Limb (tissue), 2 donors: ENCODE measurements around the gene KLHL42.

Experiments
- DNase-seq, 2 donors: peaks; one replicate each; pipeline ENCODE4 v3.0.0-alpha.2; 2016; ENCODE audit errors: extremely low spot score in 2 of 2

Gene KLHL42

GRCh38 chr12:27780612-27781408 lies 777 bp downstream of the KLHL42 start:
- no peak for DNase-seq

GRCh38 chr12:27781680-27782079 lies 1.6 kb downstream of the KLHL42 start:
- DNase-seq: no peak

DNA sequence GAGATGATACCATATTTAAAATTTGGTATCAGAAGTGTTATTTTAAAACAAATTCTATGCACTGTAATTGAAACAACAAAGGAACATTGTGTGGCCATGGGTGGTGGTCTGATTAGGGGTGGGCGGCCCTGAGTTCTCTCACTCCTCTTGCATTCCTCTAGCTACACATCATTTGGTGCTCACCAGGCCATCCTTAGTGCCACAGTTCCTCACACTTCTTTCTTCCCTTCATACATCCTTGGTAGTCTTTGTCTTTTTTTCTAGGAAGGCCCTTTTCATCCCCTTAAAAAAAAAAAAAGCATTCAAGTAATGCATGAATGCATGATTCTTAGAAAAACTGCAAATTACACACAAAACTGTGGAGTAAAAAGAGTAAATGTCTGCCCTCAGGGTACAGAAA lies 2.4 kb downstream of the KLHL42 start:
- DNase-seq: no peak

GRCh38 chr12:27785882-27786570 lies 6.0 kb downstream of the KLHL42 start:
- no peak for DNase-seq

- DNase-seq: no peak
These were observed 7.5 kb downstream of the KLHL42 start for GRCh38 chr12:27787559-27787958.

DNA sequence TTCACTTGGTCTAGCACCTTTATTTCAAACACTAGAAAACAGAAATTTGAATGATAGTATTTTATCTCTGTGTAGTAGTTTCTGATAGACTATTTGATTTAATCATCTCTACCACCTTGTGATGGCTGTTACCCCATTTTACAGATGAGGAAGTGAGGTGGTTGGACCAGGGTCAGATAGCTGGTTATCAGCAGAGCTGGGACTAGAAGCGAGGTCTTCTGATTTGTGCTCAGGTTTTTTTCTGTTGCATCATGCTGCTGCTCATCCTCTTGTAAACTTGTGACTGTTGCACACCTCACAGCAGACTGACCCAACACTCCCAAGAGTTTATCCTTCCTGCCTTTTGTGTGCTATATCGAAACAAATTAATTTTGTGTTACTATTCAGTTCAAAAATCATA lies 10.1 kb downstream of the KLHL42 start:
- no peak for DNase-seq

DNA sequence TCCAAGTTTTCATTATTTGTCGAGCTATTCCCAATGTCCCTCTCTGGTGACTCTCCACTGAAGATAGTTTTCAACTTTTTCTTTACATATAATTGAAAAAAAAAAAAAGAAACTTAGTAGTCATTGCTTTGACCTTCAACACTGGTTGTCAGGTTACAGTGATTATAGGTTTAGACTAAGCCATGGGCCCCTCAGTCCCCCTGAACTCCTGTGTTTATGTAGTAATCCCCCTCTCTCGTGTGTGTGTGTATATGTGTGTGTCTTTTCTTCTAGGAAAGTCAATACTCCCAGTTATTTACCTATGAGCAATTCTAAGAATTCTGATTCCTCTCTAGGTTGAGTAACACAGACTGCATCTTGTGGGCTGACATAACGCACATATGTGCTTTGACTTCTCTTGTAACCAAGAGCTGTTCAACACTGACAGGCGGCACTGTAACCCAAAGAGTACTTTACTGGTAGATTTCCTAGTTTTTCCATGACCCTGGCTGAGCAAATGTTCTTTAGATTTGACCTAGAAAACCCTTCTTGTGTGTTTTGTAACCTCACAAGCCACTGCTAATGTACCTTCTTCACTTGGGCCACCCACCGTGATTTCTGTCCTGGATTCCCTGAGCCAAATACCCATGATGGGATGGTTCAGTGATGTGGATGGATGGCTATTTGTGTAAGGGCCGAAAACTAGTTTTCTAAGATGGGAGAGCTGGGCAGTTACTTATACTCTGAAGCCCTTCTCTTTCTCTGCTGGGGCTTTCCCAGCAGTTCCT lies 15.0 kb downstream of the KLHL42 start:
- DNase-seq: no peak

- no peak for DNase-seq
These were observed 16.1 kb downstream of the KLHL42 start for GRCh38 chr12:27796128-27796527.

DNA sequence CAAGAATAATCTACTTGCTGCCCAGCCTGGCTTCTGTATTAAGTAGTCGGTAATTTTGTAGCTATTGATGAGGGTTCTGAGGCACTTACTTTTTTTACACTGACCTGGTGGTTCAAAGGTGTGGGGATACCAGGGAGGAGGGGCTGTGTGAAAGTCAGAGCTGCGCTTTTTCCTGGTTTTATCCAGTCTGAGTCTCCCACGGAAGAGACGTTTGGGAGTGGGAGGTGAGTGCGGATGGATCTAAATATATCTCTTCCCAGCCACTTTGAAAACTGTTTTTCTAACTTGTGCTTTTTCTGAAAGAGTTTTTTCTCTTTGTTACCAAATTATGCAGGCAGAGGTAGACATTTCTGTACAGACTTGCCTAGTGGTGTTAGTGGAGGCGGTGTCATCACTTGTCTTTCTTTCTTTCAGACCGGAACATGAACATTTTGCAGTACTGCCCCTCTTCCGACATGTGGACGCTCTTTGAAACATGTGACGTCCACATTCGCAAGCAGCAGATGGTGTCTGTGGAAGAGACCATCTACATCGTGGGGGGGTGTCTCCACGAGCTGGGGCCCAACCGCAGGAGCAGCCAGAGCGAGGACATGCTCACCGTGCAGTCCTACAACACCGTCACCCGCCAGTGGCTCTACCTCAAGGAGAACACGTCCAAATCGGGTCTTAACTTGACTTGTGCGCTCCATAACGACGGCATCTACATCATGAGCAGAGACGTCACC lies 17.4 kb downstream of the KLHL42 start:
- DNase-seq: no peak

GRCh38 chr12:27800819-27801218 lies 20.8 kb downstream of the KLHL42 start:
- no peak for DNase-seq

DNA sequence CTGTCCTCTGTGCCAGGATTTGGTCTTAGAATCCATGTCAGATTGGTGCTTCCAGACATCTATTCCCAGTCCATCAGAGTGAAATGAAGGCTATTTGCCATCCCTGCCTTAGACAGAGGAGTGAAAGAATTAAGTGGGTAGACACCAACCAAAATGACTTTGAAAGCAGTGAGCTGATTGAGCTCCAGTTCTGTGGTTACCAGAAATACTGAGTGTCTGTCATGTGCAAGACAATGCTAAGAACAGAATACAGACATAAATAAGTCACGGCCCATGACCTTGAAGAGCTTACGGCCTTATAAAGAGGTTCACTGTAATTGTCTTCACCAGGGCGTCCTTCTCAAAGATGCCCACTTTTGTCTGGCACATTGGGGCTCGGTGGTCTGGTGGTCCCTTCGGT lies 21.6 kb downstream of the KLHL42 start:
- no peak for DNase-seq

- no peak for DNase-seq
These were observed 22.5 kb downstream of the KLHL42 start for GRCh38 chr12:27802511-27802910.

DNA sequence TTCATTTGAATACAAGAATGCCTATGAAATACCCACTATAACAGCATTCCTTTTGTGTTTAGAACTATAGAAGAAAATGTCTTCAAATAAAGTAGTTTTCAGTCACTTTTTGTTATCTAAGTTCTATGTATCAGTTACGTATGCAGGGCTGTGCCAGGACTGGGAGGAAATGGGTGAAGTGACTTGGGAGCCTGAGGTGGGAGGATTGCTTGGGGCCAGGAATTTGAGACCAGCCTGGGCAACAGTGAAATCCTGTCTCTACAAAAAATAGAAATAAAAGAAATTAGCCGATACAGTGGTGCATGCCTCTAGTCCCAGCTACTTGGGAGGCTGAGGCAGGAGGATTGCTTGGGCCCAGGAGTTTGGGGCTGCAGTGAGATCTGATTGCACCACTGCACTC lies 22.9 kb downstream of the KLHL42 start:
- no peak for DNase-seq

GRCh38 chr12:27805238-27805637 lies 25.2 kb downstream of the KLHL42 start:
- no peak for DNase-seq

DNA sequence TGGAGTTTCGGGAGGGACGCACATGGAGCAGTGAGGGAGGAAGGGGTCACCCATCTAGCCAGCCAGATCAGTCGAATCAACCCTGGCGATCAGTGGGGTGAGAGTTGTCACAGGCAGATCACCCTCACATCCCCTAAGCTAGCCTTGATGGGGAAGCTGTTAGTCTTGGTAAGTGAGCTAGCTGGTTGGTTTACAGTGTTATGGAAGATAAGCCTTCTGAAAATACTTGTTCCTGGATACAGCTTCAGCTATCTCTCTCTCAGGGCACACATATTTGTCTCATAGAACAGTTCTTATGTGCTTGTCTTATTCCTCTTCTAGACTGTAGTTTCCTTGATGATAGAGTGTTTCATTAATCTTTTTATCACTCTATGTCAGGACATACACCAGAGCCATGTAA lies 26.2 kb downstream of the KLHL42 start:
- DNase-seq: no peak

- no peak for DNase-seq
These were observed 27.1 kb downstream of the KLHL42 start for GRCh38 chr12:27807063-27807703.

GRCh38 chr12:27808841-27809240 lies 28.8 kb downstream of the KLHL42 start:
- no peak for DNase-seq

- DNase-seq: no peak
These were observed 30.7 kb downstream of the KLHL42 start for GRCh38 chr12:27810756-27811155.

- DNase-seq: no peak
These were observed 32.5 kb downstream of the KLHL42 start for GRCh38 chr12:27812502-27812901.

DNA sequence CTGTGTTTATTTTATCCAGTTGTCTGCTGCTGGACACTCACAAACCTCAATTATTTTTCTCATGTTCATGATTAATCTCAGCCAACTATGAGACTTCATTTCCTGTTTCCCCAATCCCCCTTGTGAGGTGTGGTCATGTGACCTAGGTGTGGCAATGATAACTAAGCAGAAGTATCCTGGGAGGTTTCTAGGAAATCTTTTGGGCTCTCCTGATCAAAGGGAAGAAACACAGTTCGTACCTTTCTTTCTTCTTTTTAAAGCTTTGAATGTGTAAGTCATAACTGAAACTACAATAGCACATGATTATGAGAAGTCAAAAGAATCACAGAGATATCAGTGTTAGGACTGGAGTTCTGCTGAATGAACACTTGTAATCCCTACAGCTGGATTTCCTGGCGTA lies 34.4 kb downstream of the KLHL42 start:
- no peak for DNase-seq
